Aorta (tissue), 5 donors: Measurements from ENCODE around the gene AGO4. TPM values are rescaled to one million over a fixed set of nuclear protein-coding genes. Genes with fewer than 3 reads are reported as not detected.

ENCODE experiments used
- ATAC-seq: fragments of 200-7000 bp; cut with Tn5 transposase; one replicate; pipeline ENCODE4 v1.9.1; 2022; ENCODE audit warnings: moderate library complexity; ENCODE audit not compliant: low FRiP score
- DNase-seq, 2 donors: peaks; one replicate each; pipeline ENCODE4 v3.0.0-alpha.2; 2020
- H3K27ac ChIP-seq, 2 donors: one replicate each; pipeline ENCODE4 v1.5.1; 2013; ENCODE audit warnings: low read length in 2 of 2, mild to moderate bottlenecking in 2 of 2, moderate library complexity in 2 of 2, control low read depth in 1 of 2, inconsistent platforms in 1 of 2, low read depth in 1 of 2
- H3K27me3 ChIP-seq, 2 donors: one replicate each; pipeline ENCODE4 v1.6.1; 2013; ENCODE audit warnings: control low read depth in 1 of 2, low read length in 1 of 2, mild to moderate bottlenecking in 1 of 2, moderate library complexity in 1 of 2; ENCODE audit not compliant: insufficient read depth in 2 of 2, control insufficient read depth in 1 of 2
- H3K36me3 ChIP-seq, 2 donors: one replicate each; pipeline ENCODE4 v1.6.1; 2013; ENCODE audit warnings: control low read depth in 1 of 2, low read length in 1 of 2, mild to moderate bottlenecking in 1 of 2; ENCODE audit not compliant: insufficient read depth in 2 of 2, control insufficient read depth in 1 of 2
- H3K4me1 ChIP-seq, 2 donors: one replicate each; pipeline ENCODE4 v1.6.1; 2013; ENCODE audit warnings: low read length in 2 of 2, control low read depth in 1 of 2, mild to moderate bottlenecking in 1 of 2, moderate library complexity in 1 of 2; ENCODE audit not compliant: insufficient read depth in 2 of 2, control insufficient read depth in 1 of 2
- H3K4me3 ChIP-seq, 2 donors: one replicate each; pipeline ENCODE4 v1.5.1; 2013; ENCODE audit warnings: low read length in 2 of 2, control low read depth in 1 of 2, mild to moderate bottlenecking in 1 of 2
- H3K9me3 ChIP-seq: one replicate; pipeline ENCODE4 v1.6.1; 2013; ENCODE audit warnings: mild to moderate bottlenecking, low read length; ENCODE audit not compliant: control insufficient read depth
- WGBS, 2 donors: extraction: QIAGEN DNeasy Blood & Tissue Kit; methylation state at CpG; one replicate each; pipeline ENCODE4 v1.1.7; 2013; 5-methylcytosine and 5-hydroxymethylcytosine counted together
- intact Hi-C, 2 donors: fragments of 100-400 bp; cut with DNase I; formaldehyde crosslinking; loops; one replicate each; pipeline versions ENCODE4 v1.14.2 to v1.15.0; 2022
- polyA plus RNA-seq, 2 donors: library from polyadenylated mRNA; stranded (reverse); fragments of 200-250 nt; gene quantifications; one replicate each; pipeline ENCODE4 v1.2.3, GENCODE V29; 2013
- total RNA-seq, 2 donors: library from RNA; stranded (reverse); fragmentation: NEBNext Ultra II Directional; extraction: Animal tissue kit (Norgen Biotek cat#: 25700); gene quantifications; one replicate each; pipeline ENCODE4 v1.2.1, GENCODE V29; 2021
- donor health status: healthy with polysubstance abuse.
- donor health status: Bipolar disorder and iron deficiency.
- donor health status: DM: no; HTN: no; CAD: no.
- donor health status: DM: no; HTN: no; CAD: no.
- donor health status: DM: yes; HTN: yes; CAD: no.

Gene AGO4
- total and polyA plus RNA-seq, 4 donors, result 5.6 to 39.9 (median 17.9) TPM

- WGBS, 2 donors, result 44 to 54% methylated on average over 2 of the region's 2 CpGs
- H3K27ac ChIP-seq, result no peak overlapping the region
- H3K4me1 ChIP-seq, result no peaks in the 10 kb centered on the region
- H3K9me3 ChIP-seq, result no peaks in the 10 kb centered on the region
- H3K27me3 ChIP-seq, result no peaks in the 10 kb centered on the region
- peaks cover 3 to 9% of the 10 kb centered on the region in 2 donors for H3K36me3 ChIP-seq
- H3K4me3 ChIP-seq, result no peak overlapping the region
- ATAC-seq (no peak), DNase-seq (no peak)
- intact Hi-C loops, result no loop called here
Measured at GRCh38 chr1:35835398-35835797, 27.6 kb downstream of the AGO4 start.

DNA sequence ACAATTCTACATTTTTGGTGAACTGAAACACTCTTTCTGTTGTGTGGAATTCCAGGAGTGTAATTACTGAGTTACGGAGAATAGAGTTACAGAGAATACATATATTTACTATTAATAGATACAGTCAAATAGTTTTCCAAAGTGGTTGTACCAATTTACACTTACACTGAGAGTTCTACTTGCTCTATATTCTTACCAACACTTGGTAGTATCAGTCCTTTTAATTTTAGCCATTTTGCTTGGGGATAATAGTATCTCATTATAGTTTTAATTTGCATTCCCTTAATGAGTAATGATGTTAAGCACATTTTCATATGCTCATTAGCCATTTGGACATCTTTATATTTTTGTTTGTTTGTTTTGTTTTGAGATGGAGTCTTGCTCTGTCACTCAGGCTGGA is 28.9 kb downstream of the AGO4 start:
- WGBS, 2 donors, result 99 to 100% methylated on average over 1 of the region's 1 CpG
- ATAC-seq (no peak), DNase-seq (no peak)
- Histone ChIP-seq H3K9me3 (no peaks in the 10 kb centered on the region), H3K36me3 (peaks cover 3 to 11% of the 10 kb centered on the region in 2 donors), H3K4me3 (no peak overlapping the region), H3K27me3 (no peaks in the 10 kb centered on the region), H3K4me1 (no peaks in the 10 kb centered on the region), H3K27ac (no peak overlapping the region)
- intact Hi-C loops, result no loop called here

DNA sequence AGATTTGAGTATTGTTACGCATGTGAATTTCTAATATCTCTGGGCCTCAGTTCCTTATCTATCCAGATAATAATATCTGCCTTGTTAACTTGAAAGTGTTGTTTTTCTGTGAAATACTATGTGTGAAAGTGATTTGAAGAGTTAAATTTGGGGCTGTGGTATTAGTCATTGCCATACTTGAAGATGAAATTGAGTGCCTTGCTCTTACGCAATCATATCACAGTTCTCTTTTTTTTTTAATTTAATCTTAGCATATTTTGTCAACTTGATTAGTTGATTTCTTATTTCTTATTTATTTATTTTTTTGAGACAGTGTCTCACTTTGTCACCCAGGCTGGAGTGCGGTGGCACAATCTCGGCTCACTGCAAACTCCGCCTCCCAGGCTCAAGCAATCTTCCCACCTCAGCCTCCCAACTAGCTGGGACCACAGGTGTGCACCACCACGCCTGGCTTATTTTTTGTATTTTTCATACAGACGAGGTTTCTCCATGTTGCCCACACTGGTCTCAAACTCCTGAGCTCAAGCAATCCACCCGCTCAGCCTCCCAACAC is 31.0 kb downstream of the AGO4 start:
- H3K36me3 ChIP-seq, result peaks cover 3 to 11% of the 10 kb centered on the region in 2 donors
- no peaks in the 10 kb centered on the region for H3K4me1 ChIP-seq
- H3K9me3 ChIP-seq, result no peaks in the 10 kb centered on the region
- no peak overlapping the region for H3K4me3 ChIP-seq
- intact Hi-C loops, result no loop called here
- H3K27me3 ChIP-seq, result no peaks in the 10 kb centered on the region
- H3K27ac ChIP-seq, result no peak overlapping the region
- ATAC-seq (no peak), DNase-seq (no peak)
- WGBS, 2 donors, result 93 to 94% methylated on average over 8 of the region's 8 CpGs

DNA sequence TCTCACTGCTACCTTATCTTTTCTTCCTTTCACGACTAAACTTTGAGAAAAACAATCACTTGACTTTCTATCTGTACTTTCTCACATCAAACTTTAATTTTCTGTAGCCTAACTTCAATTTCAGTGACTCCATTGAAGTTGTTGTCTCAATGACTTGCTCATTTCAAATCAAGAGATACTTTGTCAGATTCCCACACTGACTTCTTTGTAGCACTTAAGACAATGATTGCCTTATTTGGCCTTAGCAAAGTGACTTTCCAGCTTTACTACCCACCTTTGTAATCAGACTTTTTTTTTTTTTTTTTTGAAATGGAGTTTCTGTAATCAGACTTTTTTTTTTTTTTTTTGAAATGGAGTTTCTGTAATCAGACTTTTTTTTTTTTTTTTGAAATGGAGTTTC is 37.0 kb downstream of the AGO4 start:
- Histone ChIP-seq H3K9me3 (no peaks in the 10 kb centered on the region), H3K4me1 (peaks cover 0 to 6% of the 10 kb centered on the region in 2 donors), H3K4me3 (no peak overlapping the region), H3K27ac (no peak overlapping the region), H3K27me3 (no peaks in the 10 kb centered on the region), H3K36me3 (peaks cover 0 to 6% of the 10 kb centered on the region in 2 donors)
- DNase-seq (no peak), ATAC-seq (no peak)
- 56 to 62% methylated on average over 1 of the region's 1 CpG for WGBS, 2 donors
- intact Hi-C loops, result no loop called here

GRCh38 chr1:35845766-35846165 is 38.0 kb downstream of the AGO4 start:
- ATAC-seq, result no peak
- 12 to 17% methylated on average over 1 of the region's 1 CpG for WGBS, 2 donors
- no peak for DNase-seq
- no peaks in the 10 kb centered on the region for H3K9me3 ChIP-seq
- intact Hi-C loops, result no loop called here
- no peak overlapping the region for H3K4me3 ChIP-seq
- H3K4me1 ChIP-seq, result peaks cover 0 to 6% of the 10 kb centered on the region in 2 donors
- peaks cover 0 to 6% of the 10 kb centered on the region in 2 donors for H3K36me3 ChIP-seq
- H3K27me3 ChIP-seq, result no peaks in the 10 kb centered on the region
- peak overlapping the region in 1 of 2 donors; percentile 8 for H3K27ac ChIP-seq

DNA sequence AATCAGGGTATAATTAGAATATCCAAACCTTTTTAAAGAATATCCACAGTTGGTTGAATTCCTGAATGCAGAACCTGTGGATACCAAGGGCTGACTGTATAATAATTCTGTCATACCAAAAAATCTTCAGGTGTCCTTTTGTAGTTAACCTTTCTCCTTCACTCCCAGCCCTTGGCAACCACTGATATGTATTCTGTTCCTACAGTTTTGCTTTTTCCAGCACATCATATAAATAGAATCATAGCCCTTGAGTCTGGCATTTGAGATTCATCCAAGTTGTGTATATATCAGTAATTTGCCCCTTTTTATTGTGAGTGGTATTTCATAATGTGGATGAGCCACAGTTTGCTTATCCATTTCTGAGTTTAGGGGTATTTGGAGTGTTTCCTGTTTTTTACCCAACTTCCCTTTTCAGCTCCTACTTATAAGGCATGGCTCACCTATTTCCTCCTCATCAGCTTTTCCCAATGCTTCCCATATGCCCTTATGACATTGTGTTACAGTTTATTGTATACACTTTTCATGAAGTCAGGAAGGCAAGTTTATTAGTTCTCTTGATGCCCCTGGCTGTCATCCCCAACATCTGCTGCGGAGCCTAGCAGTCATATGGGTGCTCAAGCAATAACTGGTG is 40.2 kb downstream of the AGO4 start:
- Histone ChIP-seq H3K27me3 (no peaks in the 10 kb centered on the region), H3K4me3 (no peak overlapping the region), H3K4me1 (peaks cover 0 to 8% of the 10 kb centered on the region in 2 donors), H3K27ac (peak overlapping the region; percentile 17 to 67), H3K36me3 (peaks cover 0 to 4% of the 10 kb centered on the region in 2 donors), H3K9me3 (no peaks in the 10 kb centered on the region)
- DNase-seq (no peak), ATAC-seq (no peak)
- intact Hi-C loops, result no loop called here
- 94 to 98% methylated on average over 1 of the region's 1 CpG for WGBS, 2 donors

GRCh38 chr1:35850051-35850450 is 42.2 kb downstream of the AGO4 start:
- no peak for ATAC-seq
- peaks cover 0 to 8% of the 10 kb centered on the region in 2 donors for H3K4me1 ChIP-seq
- WGBS, 2 donors, result 83 to 84% methylated on average over 2 of the region's 2 CpGs
- no peak overlapping the region for H3K4me3 ChIP-seq
- H3K9me3 ChIP-seq, result no peaks in the 10 kb centered on the region
- peak overlapping the region; percentile 63 to 76 for H3K27ac ChIP-seq
- H3K36me3 ChIP-seq, result peaks cover 0 to 4% of the 10 kb centered on the region in 2 donors
- no peaks in the 10 kb centered on the region for H3K27me3 ChIP-seq
- no peak for DNase-seq
- intact Hi-C loops, result no loop called here

DNA sequence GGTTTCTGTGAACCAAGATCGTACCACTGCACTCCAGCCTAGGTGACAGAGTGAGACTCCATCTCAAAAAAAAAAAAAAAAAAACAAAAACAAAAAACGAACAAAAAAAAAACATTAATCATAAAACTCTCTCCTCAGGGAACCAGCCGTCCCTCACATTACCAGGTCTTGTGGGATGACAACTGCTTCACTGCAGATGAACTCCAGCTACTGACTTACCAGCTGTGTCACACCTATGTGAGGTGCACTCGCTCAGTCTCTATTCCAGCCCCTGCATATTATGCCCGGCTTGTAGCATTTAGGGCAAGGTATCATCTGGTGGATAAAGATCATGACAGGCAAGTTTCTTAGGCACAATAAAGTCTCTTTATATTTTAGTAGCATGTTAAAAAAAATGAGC is 42.9 kb downstream of the AGO4 start:
- Histone ChIP-seq H3K27me3 (no peaks in the 10 kb centered on the region), H3K4me1 (peaks cover 0 to 8% of the 10 kb centered on the region in 2 donors), H3K27ac (peak overlapping the region; percentile 5 to 96), H3K4me3 (no peak overlapping the region), H3K9me3 (no peaks in the 10 kb centered on the region), H3K36me3 (peaks cover 0 to 4% of the 10 kb centered on the region in 2 donors)
- no peak for ATAC-seq
- 7 to 19% methylated on average over 5 of the region's 5 CpGs for WGBS, 2 donors
- intact Hi-C loops, result no loop called here
- DNase-seq, result no peak
